PC-3 (cell line): ENCODE data around the gene OR1F1.

ENCODE experiments used
- CTCF ChIP-seq: fragments of 300-600 bp; sonication (generic); conservative IDR thresholded peaks from 2 replicates; pipeline ENCODE4 v1.5.1; 2017; ENCODE audit warnings: antibody characterized with exemption, low read depth, mild to moderate bottlenecking, low read length
- EZH2 ChIP-seq: fragments of 300-600 bp; sonication (generic); IDR thresholded peaks from one replicate; pipeline ENCODE4 v1.6.1; 2017; ENCODE audit warnings: antibody characterized with exemption, mild to moderate bottlenecking, low read length; ENCODE audit not compliant: unreplicated experiment
- EZH2phosphoT487 ChIP-seq: fragments of 300-600 bp; sonication (generic); IDR thresholded peaks from 2 replicates; pipeline ENCODE4 v1.6.1; 2018; ENCODE audit warnings: mild to moderate bottlenecking, antibody characterized with exemption, low read length, borderline replicate concordance

GRCh38 chr16:3143598-3144320, 44.2 kb upstream of the OR1F1 start:
- TF ChIP-seq CTCF (no peak), EZH2 (no peak), EZH2phosphoT487 (no peak)
